K562 (cell line): ENCODE data around the gene ITGB3BP. TPM values are rescaled to one million over a fixed set of nuclear protein-coding genes. Genes with fewer than 3 reads are reported as not detected.

Experiments
- ATF3 ChIP-seq, 2 experiments: fragments of 450-650 bp in 1 of 2; sonication (generic) in 1 of 2; formaldehyde crosslinking in 1 of 2; IDR thresholded peaks in 1 of 2; conservative IDR thresholded peaks in 1 of 2; 2 replicates each; pipeline versions ENCODE4 v1.6.1 to v1.8.1; 2016 to 2023; ENCODE audit warnings: mild to moderate bottlenecking in 2 of 2, moderate library complexity in 2 of 2, inconsistent platforms in 1 of 2, missing genetic modification reagents in 1 of 2
- ATF4 ChIP-seq: fragments of 450-650 bp; formaldehyde crosslinking; IDR thresholded peaks from 2 replicates; pipeline ENCODE4 v1.4.0; 2022; ENCODE audit warnings: mild to moderate bottlenecking, moderate library complexity
- BCL6 ChIP-seq: fragments of 250-450 bp; sonication (Bioruptor Pico); IDR thresholded peaks from 2 replicates; pipeline ENCODE4 v1.4.0; 2020
- BDP1 ChIP-seq: IDR thresholded peaks from 3 replicates; pipeline ENCODE4 v1.6.1; 2011; ENCODE audit not compliant: insufficient read length, insufficient read depth
- CREB5 ChIP-seq: fragments of 250-450 bp; sonication (Bioruptor Pico); IDR thresholded peaks from 2 replicates; pipeline ENCODE4 v1.5.0; 2020; ENCODE audit warnings: mild to moderate bottlenecking
- ERF ChIP-seq: fragments of 450-650 bp; formaldehyde crosslinking; IDR thresholded peaks from 2 replicates; pipeline ENCODE4 v1.4.0; 2020; ENCODE audit warnings: mild to moderate bottlenecking, mixed read lengths
- GATAD2A ChIP-seq: fragments of 450-650 bp; IDR thresholded peaks from 2 replicates; pipeline ENCODE4 v1.6.1; 2017
- HNRNPL ChIP-seq: fragments of 200-400 bp; formaldehyde crosslinking; IDR thresholded peaks from 2 replicates; pipeline ENCODE4 v1.6.1; 2017; ENCODE audit warnings: low read depth, mild to moderate bottlenecking, low read length
- MEF2A ChIP-seq: IDR thresholded peaks from 2 replicates; pipeline ENCODE4 v1.6.1; 2011; ENCODE audit warnings: low read depth, mild to moderate bottlenecking, low read length, moderate library complexity; ENCODE audit not compliant: control insufficient read depth
- NFATC3 ChIP-seq: fragments of 450-650 bp; IDR thresholded peaks from 2 replicates; pipeline ENCODE4 v1.6.1; 2017; ENCODE audit warnings: mild to moderate bottlenecking
- NR4A1 ChIP-seq, 2 experiments: fragments of 250-450 bp in 1 of 2; fragments of 450-650 bp in 1 of 2; sonication (Bioruptor Pico) in 1 of 2; IDR thresholded peaks; 2 replicates each; pipeline versions ENCODE4 v1.4.0 to v1.6.1; 2016 to 2020; ENCODE audit warnings: mild to moderate bottlenecking in 2 of 2, missing compliant biosample characterization in 1 of 2, missing genetic modification characterization in 1 of 2, moderate library complexity in 1 of 2
- RCOR1 ChIP-seq, 2 experiments: IDR thresholded peaks; 2 replicates each; pipeline ENCODE4 v1.6.1; 2012; ENCODE audit warnings: low read depth in 2 of 2, low read length in 2 of 2, borderline replicate concordance in 1 of 2, improper control_type of control experiment in 1 of 2
- SAFB ChIP-seq: fragments of 200-400 bp; formaldehyde crosslinking; IDR thresholded peaks from 2 replicates; pipeline ENCODE4 v1.6.1; 2017; ENCODE audit warnings: low read depth, low read length, borderline replicate concordance
- SIN3B ChIP-seq: fragments of 450-650 bp; IDR thresholded peaks from 2 replicates; pipeline ENCODE4 v1.6.1; 2017; ENCODE audit warnings: low read depth, mild to moderate bottlenecking, moderate library complexity
- THAP12 ChIP-seq: fragments of 250-450 bp; sonication (Bioruptor Pico); IDR thresholded peaks from 2 replicates; pipeline ENCODE4 v1.9.0; 2021; ENCODE audit warnings: mild to moderate bottlenecking, inconsistent platforms
- ZNF140 ChIP-seq: fragments of 250-450 bp; sonication (Bioruptor Pico); IDR thresholded peaks from 2 replicates; pipeline ENCODE4 v1.8.0; 2021; ENCODE audit warnings: moderate library complexity, mild to moderate bottlenecking, inconsistent platforms
- ZNF384 ChIP-seq: IDR thresholded peaks from 2 replicates; pipeline ENCODE4 v1.6.1; 2012; ENCODE audit warnings: low read depth, low read length, improper control_type of control experiment
- ZNF740 ChIP-seq, 3 experiments: fragments of 200-800 bp in 1 of 3; sonication (Bioruptor generic) in 1 of 3; sonication (generic) in 1 of 3; formaldehyde crosslinking in 1 of 3; IDR thresholded peaks; 2 replicates each; pipeline versions ENCODE4 v1.6.1 to v1.8.0; 2016 to 2022; ENCODE audit warnings: mild to moderate bottlenecking in 2 of 3, missing compliant biosample characterization in 2 of 3, missing genetic modification characterization in 2 of 3, missing genetic modification reagents in 1 of 3
- ZNF780A ChIP-seq: fragments of 250-450 bp; sonication (Bioruptor Pico); IDR thresholded peaks from 2 replicates; pipeline ENCODE4 v1.5.0; 2021; ENCODE audit warnings: mild to moderate bottlenecking
- ZNF830 ChIP-seq: fragments of 250-450 bp; sonication (Bioruptor Pico); IDR thresholded peaks from 2 replicates; pipeline ENCODE4 v1.5.0; 2021; ENCODE audit warnings: mild to moderate bottlenecking
- polyA plus RNA-seq, 8 experiments: library from polyadenylated mRNA; depleted of rRNA in 4 of 8; stranded (reverse) in 5 of 8; unstranded in 3 of 8; fragments of >200 nt; fragmentation: Nextera tagmentation in 2 of 8; fragmentation: Illumina TruSeq in 1 of 8; extraction: Ambion mirVana in 2 of 8; extraction: Trizol in 1 of 8; gene quantifications; 2 replicates each; pipeline versions ENCODE4 v1.2.1 to v1.2.3, GENCODE V29; 2011 to 2014; ENCODE audit warnings: inconsistent platforms in 1 of 8, missing spikeins in 1 of 8
- total RNA-seq, 7 experiments: library from RNA; depleted of rRNA in 6 of 7; stranded (reverse); fragments of >200 nt in 6 of 7; fragmentation: Illumina TruSeq in 2 of 7; extraction: Trizol in 2 of 7; gene quantifications; 2 replicates each; pipeline versions ENCODE4 v1.2.1 to v1.2.3, GENCODE V29; 2011 to 2021; ENCODE audit warnings: low replicate concordance in 1 of 7

The ITGB3BP gene
- total and polyA plus RNA-seq, 9 of the 15 experiments (the other 6 are each of a cell fraction or from before 2014, with no cell fraction given), result 62.8 to 151 (median 110) TPM

GRCh38 chr1:63522891-63523728 lies at the start of gene ITGB3BP, which contains the start of gene EFCAB7 (continued):
- 0 out of 2 replicates have a peak, but pooled peaks have one; percentile 61 for TF ChIP-seq NR4A1 (CRISPR knock-in tag; IDR thresholded peaks at IDR 0.05)
- peak; percentile 83; the same call in 1 of the 2 replicates for TF ChIP-seq NR4A1 (tag; IDR thresholded peaks at IDR 0.05)
- TF ChIP-seq HNRNPL, result no peak
- TF ChIP-seq GATAD2A, result no peak
- TF ChIP-seq SAFB, result no peak
- no peak for TF ChIP-seq ZNF140
- no peak for TF ChIP-seq CREB5
- TF ChIP-seq ERF (CRISPR knock-in tag), result peak; percentile 67; the same call in 1 of the 2 replicates
- 0 out of 2 replicates have a peak, but pooled peaks have one; percentile 50 for TF ChIP-seq ATF4 (CRISPR knock-in tag)
- 0 out of 2 replicates have a peak, but pooled peaks have one; percentile 16 for TF ChIP-seq ZNF384
- peak; percentile 71; the same call in 1 of the 2 replicates for TF ChIP-seq ZNF830 (CRISPR knock-in tag)
- TF ChIP-seq RCOR1 (IDR thresholded peaks at IDR 0.05; ENCODE audit: borderline replicate concordance in 1 of 2, low read depth in 2 of 2, low read length in 2 of 2), result peak; percentile 31 to 77; a peak in 2 of 4 replicates
- TF ChIP-seq ATF3 (IDR thresholded peaks at IDR 0.05), result peak; percentile 85
- peak; percentile 75 for TF ChIP-seq ATF3 (CRISPR knock-in tag; conservative IDR thresholded peaks at IDR 0.05)
- TF ChIP-seq ZNF780A (CRISPR knock-in tag), result no peak
- TF ChIP-seq BCL6 (CRISPR knock-in tag), result no peak
- TF ChIP-seq SIN3B, result peak; percentile 94
- TF ChIP-seq BDP1, result no peak
- TF ChIP-seq NFATC3, result peak; percentile 92
- TF ChIP-seq MEF2A, result no peak
- no peak for TF ChIP-seq THAP12 (CRISPR knock-in tag)
- no peak for TF ChIP-seq ZNF740 (CRISPR knock-in tag; IDR thresholded peaks at IDR 0.05)
- no peak for TF ChIP-seq ZNF740 (tag; IDR thresholded peaks at IDR 0.05)
